AG04449 (cell line): ENCODE measurements around the gene BRMS1.

Experiments used
- CTCF ChIA-PET: fragments of 350-600 bp; formaldehyde crosslinking; extraction: SDS; loops from one replicate; lab custom pipeline; 2021; ENCODE audit warnings: antibody characterized with exemption; lab: Yijun Ruan, JAX
- POLR2A ChIA-PET: fragments of 400-600, 350-600 bp; formaldehyde crosslinking; extraction: SDS; loops from one replicate; lab custom pipeline; 2020; ENCODE audit warnings: antibody characterized with exemption, inconsistent platforms; lab: Yijun Ruan, JAX
- DNase-seq: peaks from one replicate; pipeline ENCODE4 v3.0.0-alpha.2; 2010; ENCODE audit warnings: low read depth, low spot score
- H3K4me3 ChIP-seq: 2 replicates; pipeline ENCODE4 v1.5.1; 2011; ENCODE audit warnings: low read depth, mild to moderate bottlenecking, control low read depth, low read length
- TF ChIP-seq, protein P1 (sequence below): IDR thresholded peaks from one replicate; pipeline ENCODE4 v1.5.1; 2011; ENCODE audit warnings: mild to moderate bottlenecking, moderate library complexity, low read length, control low read depth, inconsistent platforms; ENCODE audit not compliant: insufficient read depth; ENCODE audit errors: missing control alignments

Gene BRMS1

DNA sequence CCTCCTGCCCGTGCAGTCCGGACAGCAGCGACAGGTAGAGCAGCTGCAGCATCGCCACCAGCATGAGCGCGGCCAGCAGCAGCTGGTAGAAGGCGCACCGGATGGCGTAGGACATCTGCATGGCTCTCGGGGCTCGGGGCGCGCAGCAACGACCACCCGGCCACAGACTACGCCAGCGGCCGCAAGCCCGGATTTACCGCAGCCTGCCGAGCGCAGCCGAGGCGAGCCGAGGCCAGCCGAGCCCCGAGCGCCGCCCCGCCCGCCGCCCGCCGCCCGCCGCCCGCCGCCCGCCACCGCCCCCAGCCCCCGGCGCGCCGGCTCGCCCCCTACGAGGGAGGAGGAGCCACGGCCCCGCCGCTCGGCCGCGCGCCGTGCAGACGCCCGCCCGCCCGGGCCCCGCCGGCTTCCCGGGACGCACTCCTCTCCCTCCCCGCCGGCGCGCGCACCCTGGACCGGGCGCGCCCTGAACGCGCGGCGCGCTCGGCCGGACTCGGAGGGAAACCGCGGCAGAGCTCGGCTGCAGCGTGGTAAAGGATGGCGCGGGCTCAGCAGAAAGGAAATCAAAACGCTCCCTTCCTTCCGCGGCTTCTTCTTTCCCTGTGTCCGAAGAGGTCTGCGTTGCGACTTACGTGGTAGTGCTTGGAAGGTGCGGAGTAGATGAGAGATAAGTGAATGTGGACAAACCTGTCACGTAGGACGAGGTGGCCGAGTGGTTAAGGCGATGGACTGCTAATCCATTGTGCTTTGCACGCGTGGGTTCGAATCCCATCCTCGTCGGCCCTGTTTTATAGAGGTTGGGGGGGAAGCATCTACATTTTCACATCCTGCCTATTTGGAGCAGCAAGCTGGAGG is 2.7 kb upstream of the BRMS1 start, which contains the start of gene B4GAT1:
Gene B4GAT1, minus strand, starts transcription at position 205 of the 852 bp plus-strand sequence. Its CDS starts 84 bp downstream, at position 121.
- POLR2A ChIA-PET = interaction anchor here (0.7 to 2.5 kb wide), 6 partner anchors 9 to 58 kb away, joined by 3 to 11 read pairs (median 4); partner anchors contain the start of genes CD248, RIN1 and YIF1A
- peak within 1 kb of the TSS; percentile 89 for H3K4me3 ChIP-seq
- peak; percentile 69 for DNase-seq
- TF ChIP-seq, protein P1, sequence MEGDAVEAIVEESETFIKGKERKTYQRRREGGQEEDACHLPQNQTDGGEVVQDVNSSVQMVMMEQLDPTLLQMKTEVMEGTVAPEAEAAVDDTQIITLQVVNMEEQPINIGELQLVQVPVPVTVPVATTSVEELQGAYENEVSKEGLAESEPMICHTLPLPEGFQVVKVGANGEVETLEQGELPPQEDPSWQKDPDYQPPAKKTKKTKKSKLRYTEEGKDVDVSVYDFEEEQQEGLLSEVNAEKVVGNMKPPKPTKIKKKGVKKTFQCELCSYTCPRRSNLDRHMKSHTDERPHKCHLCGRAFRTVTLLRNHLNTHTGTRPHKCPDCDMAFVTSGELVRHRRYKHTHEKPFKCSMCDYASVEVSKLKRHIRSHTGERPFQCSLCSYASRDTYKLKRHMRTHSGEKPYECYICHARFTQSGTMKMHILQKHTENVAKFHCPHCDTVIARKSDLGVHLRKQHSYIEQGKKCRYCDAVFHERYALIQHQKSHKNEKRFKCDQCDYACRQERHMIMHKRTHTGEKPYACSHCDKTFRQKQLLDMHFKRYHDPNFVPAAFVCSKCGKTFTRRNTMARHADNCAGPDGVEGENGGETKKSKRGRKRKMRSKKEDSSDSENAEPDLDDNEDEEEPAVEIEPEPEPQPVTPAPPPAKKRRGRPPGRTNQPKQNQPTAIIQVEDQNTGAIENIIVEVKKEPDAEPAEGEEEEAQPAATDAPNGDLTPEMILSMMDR = no peak
- CTCF ChIA-PET = interaction anchor here (1.0 to 11.7 kb wide), 10 partner anchors 9 to 279 kb away, joined by 3 to 129 read pairs (median 6); partner anchors contain the start of gene RIN1

DNA sequence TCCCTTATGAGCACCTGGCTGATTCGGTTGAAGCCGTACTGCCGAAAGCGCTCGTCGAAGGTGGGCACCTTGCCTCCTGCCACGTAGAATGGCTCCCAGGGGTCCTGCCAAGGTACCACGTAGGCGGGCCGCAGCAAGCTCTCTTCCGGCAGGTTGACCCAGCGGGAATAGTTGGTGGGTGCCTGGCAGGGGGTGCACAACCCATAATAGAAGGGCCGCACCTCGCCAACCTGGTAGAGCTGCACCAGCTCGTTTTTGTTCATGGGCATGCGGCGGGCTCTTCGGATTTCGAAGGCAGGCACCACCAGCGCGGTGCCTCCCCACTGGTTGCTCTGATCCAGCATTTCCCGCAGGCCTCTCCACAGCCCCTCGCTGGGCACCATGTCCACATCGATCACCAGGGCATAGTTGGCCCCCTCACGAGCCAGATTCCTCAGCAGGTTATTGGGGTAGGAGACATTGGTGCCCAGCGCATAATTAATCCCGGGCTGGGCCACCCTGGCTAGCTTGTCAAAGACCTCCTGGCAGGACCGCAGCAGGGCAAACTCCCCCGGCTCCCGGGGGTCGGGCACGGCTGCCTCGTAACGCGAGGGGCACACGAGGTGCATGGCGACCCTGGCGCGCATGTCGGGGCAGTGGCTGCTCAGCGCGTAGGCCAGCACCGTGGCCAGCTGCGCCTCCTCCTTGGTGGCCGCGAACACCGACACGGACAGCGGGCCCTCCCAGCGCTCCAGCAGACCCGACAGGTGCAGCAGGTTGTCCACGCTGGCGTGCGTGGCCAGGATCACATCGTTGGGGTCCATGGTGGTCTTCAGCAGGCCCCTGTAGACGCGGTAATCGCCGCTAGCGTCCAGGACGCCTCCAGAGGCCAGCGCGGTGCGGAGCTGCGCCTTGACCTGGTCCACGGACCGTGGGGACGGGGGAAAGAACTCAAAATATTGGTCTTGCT is 1.8 kb upstream of the BRMS1 start:
- CTCF ChIA-PET = interaction anchor here (1.0 to 11.7 kb wide), 11 partner anchors 9 to 278 kb away, joined by 3 to 129 read pairs (median 6); partner anchors contain the start of genes RAB1B and RIN1
- no peak for DNase-seq
- POLR2A ChIA-PET = interaction anchor here (1.1 to 3.3 kb wide), 3 partner anchors 11 to 34 kb away, joined by 3 to 15 read pairs (median 11); partner anchors contain the start of gene RIN1
- TF ChIP-seq, protein P1 = no peak
- H3K4me3 ChIP-seq = peak overlapping the region; percentile 89

DNA sequence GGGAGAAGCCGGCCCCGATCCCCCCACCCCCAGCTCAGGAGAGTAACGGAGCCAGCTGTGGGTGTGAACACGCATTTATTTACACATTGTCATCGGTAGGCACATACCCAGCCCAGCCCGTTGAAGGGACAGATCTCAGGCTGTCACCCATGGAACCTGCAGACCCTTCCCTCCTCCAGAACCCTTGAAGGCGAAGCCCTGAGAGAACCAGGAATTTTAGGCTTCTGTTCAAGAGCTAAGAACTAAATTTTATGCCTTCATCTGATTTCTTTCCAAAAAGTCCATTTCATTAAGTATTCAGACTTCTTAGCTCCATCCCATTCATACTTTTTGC is 379 bp upstream of the BRMS1 start:
- CTCF ChIA-PET = interaction anchor here (0.8 to 11.7 kb wide), 12 partner anchors 10 to 93 kb away, joined by 3 to 129 read pairs (median 6); partner anchors contain the start of genes MRPL11, NPAS4 and RIN1
- no peak for DNase-seq
- H3K4me3 ChIP-seq = peak overlapping the region; percentile 99
- POLR2A ChIA-PET = interaction anchor here (1.3 to 3.3 kb wide), 3 partner anchors 10 to 33 kb away, joined by 6 to 15 read pairs (median 12); partner anchors contain the start of genes CD248 and RIN1
- TF ChIP-seq, protein P1 = no peak

DNA sequence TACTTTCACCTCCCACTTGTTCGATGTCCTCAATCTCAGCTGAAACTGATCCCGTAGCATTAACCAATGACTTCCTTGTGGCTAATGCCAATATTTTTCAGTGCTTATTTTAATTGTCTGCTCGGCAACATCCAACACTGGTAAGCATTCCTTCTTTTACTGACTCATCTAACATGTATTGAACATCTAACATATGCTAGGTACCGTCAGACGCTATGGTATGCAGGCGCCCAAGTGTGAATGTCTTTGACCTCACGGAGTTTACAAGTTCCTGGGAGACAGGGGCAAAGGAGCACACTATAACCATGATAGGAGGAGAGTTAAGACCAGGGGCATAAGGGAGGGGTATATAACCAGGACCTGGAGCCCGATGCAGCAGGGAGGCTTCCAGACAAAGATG is 1.7 kb downstream of the BRMS1 start:
- peak overlapping the region; percentile 15 for H3K4me3 ChIP-seq
- TF ChIP-seq, protein P1 = no peak
- ChIA-PET POLR2A (interaction anchor here (1.0 to 3.3 kb wide), 2 partner anchors 31 kb away, joined by 3 to 15 read pairs; no protein-coding TSS in a partner anchor), CTCF (interaction anchor here (1.4 to 11.7 kb wide), 6 partner anchors 16 to 46 kb away, joined by 5 to 129 read pairs (median 10); no protein-coding TSS in a partner anchor)
- no peak for DNase-seq

DNA sequence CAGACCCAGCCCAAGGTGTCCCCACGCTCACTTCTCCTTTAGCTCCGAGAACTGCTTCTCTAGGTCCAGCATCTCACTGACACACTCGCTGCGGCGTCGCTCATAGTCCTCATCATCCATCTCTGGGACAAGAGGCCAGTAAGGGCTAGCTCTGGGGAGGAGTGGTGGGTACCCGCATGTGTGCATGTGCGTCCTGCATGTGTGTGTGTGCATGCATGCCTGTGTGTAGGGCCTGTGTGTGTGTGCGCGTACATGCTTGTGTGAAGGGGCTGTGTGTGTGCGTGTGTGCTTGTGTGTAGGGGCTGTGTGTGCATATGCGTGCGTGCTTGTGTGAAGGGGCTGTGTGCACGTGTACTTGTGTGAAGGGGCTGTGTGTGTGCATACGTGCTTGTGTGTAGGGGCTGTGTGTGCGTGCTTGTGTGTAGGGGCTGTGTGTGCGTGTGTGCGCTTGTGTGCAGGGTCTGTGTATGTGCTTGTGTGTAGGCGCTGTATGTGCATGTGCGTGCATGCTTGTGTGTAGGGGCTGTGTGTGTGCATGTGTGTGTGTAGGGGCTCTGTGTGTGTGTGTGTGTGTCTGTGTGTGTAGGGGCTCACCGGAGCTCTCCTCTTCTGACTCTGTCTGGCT is 3.3 kb downstream of the BRMS1 start:
- POLR2A ChIA-PET = no interaction called here
- CTCF ChIA-PET = interaction anchor here (0.7 to 11.7 kb wide), 4 partner anchors 12 to 47 kb away, joined by 3 to 129 read pairs (median 10); no protein-coding TSS in a partner anchor
- H3K4me3 ChIP-seq = no peak overlapping the region
- TF ChIP-seq, protein P1 = no peak
- DNase-seq = no peak
